ENCODE results near the gene TSPAN11. TPM values are rescaled to one million over a fixed set of nuclear protein-coding genes. Genes with fewer than 3 reads are reported as not detected.

The TSPAN11 gene, protein sequence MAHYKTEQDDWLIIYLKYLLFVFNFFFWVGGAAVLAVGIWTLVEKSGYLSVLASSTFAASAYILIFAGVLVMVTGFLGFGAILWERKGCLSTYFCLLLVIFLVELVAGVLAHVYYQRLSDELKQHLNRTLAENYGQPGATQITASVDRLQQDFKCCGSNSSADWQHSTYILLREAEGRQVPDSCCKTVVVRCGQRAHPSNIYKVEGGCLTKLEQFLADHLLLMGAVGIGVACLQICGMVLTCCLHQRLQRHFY
- total RNA-seq (2022; extraction: Qiagen RNA extraction): 0.06 to 0.15 TPM (median 0.13 TPM) in 5 replicates

GRCh38 chr12:30926243-30927221 is at the start of gene TSPAN11:
Gene TSPAN11 (plus strand): TSS chr12:30926748. CDS start chr12:30953992, 27,244 bp downstream.

Other genes starting within 250 kb of the TSPAN11 start
- gene IPO8, start 230.9 kb upstream of the TSPAN11 start, total RNA-seq (2022; extraction: Qiagen RNA extraction): 18.1 to 23.0 TPM (median 21.1 TPM) in 5 replicates
- gene CAPRIN2, start 171.8 kb upstream of the TSPAN11 start, total RNA-seq (2022; extraction: Qiagen RNA extraction): 24.7 to 35.7 TPM (median 29.4 TPM) in 5 replicates
- 31.1 to 45.0 TPM (median 43.1 TPM) in 5 replicates for gene DDX11, start 147.1 kb downstream of the TSPAN11 start, total RNA-seq (2022; extraction: Qiagen RNA extraction)

All from A549 treated with dexamethasone at 1 μM for 4 hours (cell line).